ENCODE data around the gene HEPN1.
A peak's percentile ranks its signal among the peaks of the same experiment; 100 is the strongest.
"Not testable (repeated sequence)": the region's sequence is repeated elsewhere in the genome, so short reads cannot be mapped to it uniquely, and the experiment has no call there.

Gene HEPN1

GRCh38 chr11:124944565-124944964 is 25.5 kb downstream of the HEPN1 start:
- no peak for DNase-seq

- DNase-seq, result no peak
These were observed 26.8 kb downstream of the HEPN1 start for GRCh38 chr11:124945826-124946225.

GRCh38 chr11:124946735-124947141 is 27.7 kb downstream of the HEPN1 start:
- DNase-seq, result no peak

GRCh38 chr11:124950601-124951330 is 31.7 kb downstream of the HEPN1 start:
- no peak for DNase-seq

GRCh38 chr11:124951341-124951740 is 32.3 kb downstream of the HEPN1 start:
- no peak for DNase-seq

GRCh38 chr11:124953753-124954589 is 34.9 kb downstream of the HEPN1 start, which contains the start of gene CCDC15:
Gene CCDC15, plus strand, starts transcription at chr11:124954202. Its CDS starts 531 bp downstream, at chr11:124954733.
- peak; percentile 74 for DNase-seq

GRCh38 chr11:124954590-124954955 is 35.5 kb downstream of the HEPN1 start:
- no peak for DNase-seq

GRCh38 chr11:124955035-124955434 is 36.0 kb downstream of the HEPN1 start:
- DNase-seq, result no peak

- DNase-seq, result peak; percentile 18
These were observed 43.0 kb downstream of the HEPN1 start for GRCh38 chr11:124961972-124962609.

GRCh38 chr11:124968197-124968596 is 49.1 kb downstream of the HEPN1 start:
- not testable (repeated sequence) for DNase-seq
